Esophagus squamous epithelium (tissue), 4 donors: Measurements from ENCODE around the gene RHO.

Experiments
- POLR2A ChIP-seq, 4 donors: fragments of 450-650 bp; IDR thresholded peaks; one replicate each; pipeline ENCODE4 v1.6.1; 2017; ENCODE audit warnings: antibody characterized with exemption in 4 of 4, mild to moderate bottlenecking in 4 of 4, moderate library complexity in 3 of 4
- TF ChIP-seq, protein P1 (sequence below), 6 experiments: fragments of 450-650 bp in 4 of 6; fragments of 200-600 bp in 2 of 6; sonication (generic) in 2 of 6; IDR thresholded peaks; one replicate each; pipeline ENCODE4 v1.5.1; 2016 to 2019; ENCODE audit warnings: antibody characterized with exemption in 6 of 6, mild to moderate bottlenecking in 4 of 6, moderate library complexity in 4 of 6

DNA sequence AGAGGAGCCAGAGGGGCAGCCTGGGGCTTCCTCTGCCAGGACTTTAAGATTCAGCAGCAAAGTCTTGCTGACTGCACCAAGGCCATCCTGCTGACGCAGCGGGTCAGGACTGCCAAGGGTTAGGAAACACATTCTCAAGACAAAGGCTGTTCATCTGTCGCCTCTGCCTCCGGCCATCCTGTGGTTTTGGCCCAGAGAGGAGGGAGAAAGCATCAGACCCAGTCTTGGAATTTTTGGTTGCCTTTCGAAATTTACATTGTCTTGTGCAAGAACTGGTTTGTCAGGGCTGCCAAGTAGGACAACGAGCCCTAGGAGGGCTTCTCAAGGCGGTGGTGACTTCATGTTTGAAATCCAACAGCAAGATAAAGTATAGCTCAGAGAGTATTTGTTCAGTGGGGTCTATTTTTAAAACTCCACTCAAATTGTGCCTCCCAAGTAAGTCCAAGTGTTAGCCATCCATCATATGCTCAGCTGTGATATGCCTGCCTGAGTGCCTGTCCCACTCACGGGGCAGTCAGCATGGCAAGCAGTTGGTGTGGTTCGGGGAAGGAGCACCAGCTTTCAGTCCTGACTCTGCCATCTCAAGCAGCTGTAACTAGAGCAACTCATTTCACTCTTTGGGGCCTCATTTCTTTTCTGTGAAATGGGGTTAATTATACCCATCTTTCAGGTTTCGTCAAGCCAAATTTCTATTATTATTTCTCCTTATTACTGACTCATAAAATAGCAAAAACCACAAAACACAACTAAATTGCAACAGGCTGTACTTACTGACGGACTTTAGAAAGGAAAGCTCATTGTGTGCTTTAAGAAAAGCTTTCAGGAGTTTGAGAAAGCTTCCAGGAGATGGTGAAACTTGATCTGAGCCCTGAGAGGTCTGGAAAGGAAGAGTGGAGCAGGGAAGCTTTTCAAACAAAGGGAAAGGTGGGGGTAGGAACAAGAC lies 42.4 kb upstream of the RHO start:
- TF ChIP-seq POLR2A (IDR thresholded peaks at IDR 0.05) = no peak
- TF ChIP-seq, protein P1, sequence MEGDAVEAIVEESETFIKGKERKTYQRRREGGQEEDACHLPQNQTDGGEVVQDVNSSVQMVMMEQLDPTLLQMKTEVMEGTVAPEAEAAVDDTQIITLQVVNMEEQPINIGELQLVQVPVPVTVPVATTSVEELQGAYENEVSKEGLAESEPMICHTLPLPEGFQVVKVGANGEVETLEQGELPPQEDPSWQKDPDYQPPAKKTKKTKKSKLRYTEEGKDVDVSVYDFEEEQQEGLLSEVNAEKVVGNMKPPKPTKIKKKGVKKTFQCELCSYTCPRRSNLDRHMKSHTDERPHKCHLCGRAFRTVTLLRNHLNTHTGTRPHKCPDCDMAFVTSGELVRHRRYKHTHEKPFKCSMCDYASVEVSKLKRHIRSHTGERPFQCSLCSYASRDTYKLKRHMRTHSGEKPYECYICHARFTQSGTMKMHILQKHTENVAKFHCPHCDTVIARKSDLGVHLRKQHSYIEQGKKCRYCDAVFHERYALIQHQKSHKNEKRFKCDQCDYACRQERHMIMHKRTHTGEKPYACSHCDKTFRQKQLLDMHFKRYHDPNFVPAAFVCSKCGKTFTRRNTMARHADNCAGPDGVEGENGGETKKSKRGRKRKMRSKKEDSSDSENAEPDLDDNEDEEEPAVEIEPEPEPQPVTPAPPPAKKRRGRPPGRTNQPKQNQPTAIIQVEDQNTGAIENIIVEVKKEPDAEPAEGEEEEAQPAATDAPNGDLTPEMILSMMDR (IDR thresholded peaks at IDR 0.05) = no peak
